Measurements from ENCODE around the gene MYO3B. TPM values are rescaled to one million over a fixed set of nuclear protein-coding genes. Genes with fewer than 3 reads are reported as not detected.

The MYO3B gene
- total RNA-seq, 1 donor from 2014 or later = 13.7 TPM

DNA sequence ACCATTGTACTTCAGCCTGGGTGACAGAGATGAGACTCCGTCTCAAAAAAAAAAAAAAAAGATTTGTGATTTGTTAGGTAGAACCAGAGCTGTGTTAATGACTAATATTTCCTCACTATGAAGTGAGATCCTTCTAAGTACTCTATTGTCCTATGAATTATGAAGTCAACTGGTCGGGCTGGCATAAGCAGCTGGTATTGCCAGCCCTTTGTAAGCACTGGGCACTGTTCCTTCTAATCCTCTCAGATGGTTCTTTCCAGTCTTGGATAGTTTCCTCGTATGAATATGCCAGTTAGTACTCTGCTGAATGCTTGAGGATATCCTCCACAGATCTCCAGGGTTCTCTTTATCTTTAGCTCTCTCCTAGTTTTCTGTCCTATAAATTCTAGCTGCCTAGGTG is 314.1 kb downstream of the MYO3B start:
- no peaks in the 10 kb centered on the region for H3K9me3 Mint-ChIP-seq
- no peak for DNase-seq (ENCODE audit: low spot score)
- intact Hi-C loops (cut with micrococcal nuclease) = no loop called here
- no peaks in the 10 kb centered on the region for H3K36me3 Mint-ChIP-seq (ENCODE audit: low read depth)
- peaks cover 7% of the 10 kb centered on the region for H3K27me3 Mint-ChIP-seq (ENCODE audit: low read depth)
- no peak overlapping the region for H3K27ac Mint-ChIP-seq
- H3K4me3 Mint-ChIP-seq (ENCODE audit: low read depth) = no peak overlapping the region
- no peaks in the 10 kb centered on the region for H3K4me1 Mint-ChIP-seq (ENCODE audit: low read depth)

- peaks cover 7% of the 10 kb centered on the region for H3K27me3 Mint-ChIP-seq (ENCODE audit: low read depth)
- no peak overlapping the region for H3K27ac Mint-ChIP-seq
- no peaks in the 10 kb centered on the region for H3K36me3 Mint-ChIP-seq (ENCODE audit: low read depth)
- H3K4me3 Mint-ChIP-seq (ENCODE audit: low read depth) = no peak overlapping the region
- no peaks in the 10 kb centered on the region for H3K9me3 Mint-ChIP-seq
- intact Hi-C loops (cut with micrococcal nuclease) = no loop called here
- DNase-seq (ENCODE audit: low spot score) = no peak
- peaks cover 1% of the 10 kb centered on the region for H3K4me1 Mint-ChIP-seq (ENCODE audit: low read depth)
Measured at GRCh38 chr2:170493426-170494097, 315.6 kb downstream of the MYO3B start.

DNA sequence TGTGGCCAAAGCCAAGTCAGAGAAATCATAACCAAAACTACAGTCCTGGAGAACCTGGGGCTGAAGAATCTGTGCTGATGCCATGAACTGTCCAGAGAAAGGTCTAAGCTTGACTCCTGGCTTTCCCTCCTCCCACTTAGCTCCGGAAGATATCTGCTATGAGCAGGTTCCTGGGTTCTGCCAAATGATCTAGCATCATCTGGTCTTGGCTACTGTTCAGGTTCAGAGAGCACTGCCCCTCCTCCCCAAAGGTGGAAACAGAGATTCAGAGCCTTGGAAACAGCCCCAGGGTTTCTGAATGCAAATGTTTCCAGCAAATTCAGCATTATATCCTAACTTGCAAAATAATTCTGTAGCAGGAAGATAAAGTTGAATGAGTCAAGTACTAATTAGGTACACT is 317.9 kb downstream of the MYO3B start:
- peaks cover 3% of the 10 kb centered on the region for H3K36me3 Mint-ChIP-seq (ENCODE audit: low read depth)
- no peak overlapping the region for H3K27ac Mint-ChIP-seq
- H3K27me3 Mint-ChIP-seq (ENCODE audit: low read depth) = peaks cover 7% of the 10 kb centered on the region
- intact Hi-C loops (cut with micrococcal nuclease) = no loop called here
- H3K9me3 Mint-ChIP-seq = no peaks in the 10 kb centered on the region
- H3K4me1 Mint-ChIP-seq (ENCODE audit: low read depth) = peaks cover 1% of the 10 kb centered on the region
- no peak for DNase-seq (ENCODE audit: low spot score)
- no peak overlapping the region for H3K4me3 Mint-ChIP-seq (ENCODE audit: low read depth)

DNA sequence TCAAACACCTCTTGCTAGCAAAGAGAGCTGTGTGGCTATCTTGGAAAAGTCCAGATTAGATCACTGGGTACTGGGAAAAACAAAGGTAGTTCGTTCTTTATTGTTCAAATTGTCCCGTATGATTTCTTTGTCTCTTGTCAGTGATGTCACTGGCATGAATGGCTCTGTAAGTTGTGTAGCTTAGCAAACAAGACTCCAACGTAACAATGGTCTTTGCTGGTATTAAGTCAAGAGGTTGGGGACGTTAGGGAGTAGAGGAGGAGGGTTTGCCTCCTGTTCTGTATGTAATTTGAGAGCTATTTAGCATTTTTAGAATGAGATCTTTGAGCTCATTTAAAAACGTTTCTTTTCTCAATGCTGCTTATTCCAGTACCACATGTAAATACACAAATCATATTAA is 320.7 kb downstream of the MYO3B start:
- DNase-seq (ENCODE audit: low spot score) = no peak
- intact Hi-C loops (cut with micrococcal nuclease) = no loop called here
- H3K27me3 Mint-ChIP-seq (ENCODE audit: low read depth) = peaks cover 5% of the 10 kb centered on the region
- H3K9me3 Mint-ChIP-seq = no peaks in the 10 kb centered on the region
- peaks cover 3% of the 10 kb centered on the region for H3K36me3 Mint-ChIP-seq (ENCODE audit: low read depth)
- H3K4me3 Mint-ChIP-seq (ENCODE audit: low read depth) = no peak overlapping the region
- no peak overlapping the region for H3K27ac Mint-ChIP-seq
- peaks cover 1% of the 10 kb centered on the region for H3K4me1 Mint-ChIP-seq (ENCODE audit: low read depth)

- Mint-ChIP-seq H3K4me1 (ENCODE audit: low read depth) (peaks cover 10% of the 10 kb centered on the region), H3K27ac (no peak overlapping the region), H3K27me3 (ENCODE audit: low read depth) (peaks cover 5% of the 10 kb centered on the region), H3K9me3 (no peaks in the 10 kb centered on the region), H3K4me3 (ENCODE audit: low read depth) (no peak overlapping the region), H3K36me3 (ENCODE audit: low read depth) (peaks cover 3% of the 10 kb centered on the region)
- DNase-seq (ENCODE audit: low spot score) = no peak
- intact Hi-C loops (cut with micrococcal nuclease) = loop anchor here (10.0 kb wide), 1 partner anchor 215 kb away; the partner anchor contains the start of gene SP5
Measured at GRCh38 chr2:170500104-170500503, 322.2 kb downstream of the MYO3B start.

GRCh38 chr2:170500770-170501169 is 322.8 kb downstream of the MYO3B start:
- peaks cover 3% of the 10 kb centered on the region for H3K36me3 Mint-ChIP-seq (ENCODE audit: low read depth)
- H3K4me1 Mint-ChIP-seq (ENCODE audit: low read depth) = peaks cover 15% of the 10 kb centered on the region

GRCh38 chr2:170501421-170502043 is 323.6 kb downstream of the MYO3B start:
- no peak overlapping the region for H3K4me3 Mint-ChIP-seq (ENCODE audit: low read depth)
- no peaks in the 10 kb centered on the region for H3K27me3 Mint-ChIP-seq (ENCODE audit: low read depth)
- no peaks in the 10 kb centered on the region for H3K9me3 Mint-ChIP-seq
- intact Hi-C loops (cut with micrococcal nuclease) = loop anchor here (10.0 kb wide), 1 partner anchor 213 kb away; the partner anchor contains the start of gene SP5
- H3K36me3 Mint-ChIP-seq (ENCODE audit: low read depth) = peaks cover 3% of the 10 kb centered on the region
- DNase-seq (ENCODE audit: low spot score) = no peak
- H3K27ac Mint-ChIP-seq = no peak overlapping the region
- H3K4me1 Mint-ChIP-seq (ENCODE audit: low read depth) = peaks cover 23% of the 10 kb centered on the region

More at GRCh38 chr2:170500770-170501169, 322.8 kb downstream of the MYO3B start:
- no peaks in the 10 kb centered on the region for H3K9me3 Mint-ChIP-seq
- H3K27me3 Mint-ChIP-seq (ENCODE audit: low read depth) = peaks cover 3% of the 10 kb centered on the region
- no peak for DNase-seq (ENCODE audit: low spot score)
- H3K27ac Mint-ChIP-seq = no peak overlapping the region
- no peak overlapping the region for H3K4me3 Mint-ChIP-seq (ENCODE audit: low read depth)
- intact Hi-C loops (cut with micrococcal nuclease) = loop anchor here (10.0 kb wide), 1 partner anchor 214 kb away; the partner anchor contains the start of gene SP5

DNA sequence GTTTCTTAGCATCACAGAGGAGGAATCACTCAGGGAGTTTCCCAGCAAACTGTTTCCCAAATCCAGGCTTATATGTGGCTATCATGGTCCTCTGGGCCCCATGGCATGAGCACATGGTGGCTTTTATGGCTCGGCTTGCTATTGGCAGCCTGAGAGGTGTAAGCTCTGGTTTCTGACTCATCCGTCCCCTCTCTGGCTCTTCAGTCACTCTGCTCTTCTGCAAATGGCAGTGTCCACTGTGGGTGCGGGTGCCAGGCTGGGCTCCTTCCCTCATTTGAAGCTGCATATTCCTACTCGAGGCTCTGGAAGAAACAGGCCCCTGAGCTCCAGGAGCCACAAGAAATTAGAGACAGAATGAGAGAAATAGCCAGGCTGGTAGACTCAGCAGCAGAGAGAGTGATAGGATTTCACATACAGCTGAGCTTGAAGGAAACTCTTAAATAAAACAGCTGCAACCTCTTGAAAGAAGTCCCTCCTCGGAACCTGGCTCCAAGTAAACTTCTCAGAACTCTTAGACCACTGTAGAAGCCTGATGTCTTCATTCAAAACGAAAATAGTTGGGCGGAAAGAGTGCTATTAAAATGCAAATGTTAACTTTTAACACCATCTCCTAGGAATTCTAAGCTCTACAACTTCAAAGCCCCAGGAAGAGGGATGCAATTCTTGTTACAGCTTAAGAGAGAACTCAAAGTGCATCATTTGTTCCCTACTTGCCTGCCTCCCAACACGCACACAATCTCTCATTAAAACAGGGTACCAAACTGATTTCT is 324.6 kb downstream of the MYO3B start:
- peaks cover 33% of the 10 kb centered on the region for H3K4me1 Mint-ChIP-seq (ENCODE audit: low read depth)
- DNase-seq (ENCODE audit: low spot score) = no peak
- H3K9me3 Mint-ChIP-seq = no peaks in the 10 kb centered on the region
- no peak overlapping the region for H3K27ac Mint-ChIP-seq
- intact Hi-C loops (cut with micrococcal nuclease) = loop anchor here (10.0 kb wide), 1 partner anchor 212 kb away; the partner anchor contains the start of gene SP5
- no peak overlapping the region for H3K4me3 Mint-ChIP-seq (ENCODE audit: low read depth)
- no peaks in the 10 kb centered on the region for H3K27me3 Mint-ChIP-seq (ENCODE audit: low read depth)
- peaks cover 3% of the 10 kb centered on the region for H3K36me3 Mint-ChIP-seq (ENCODE audit: low read depth)

GRCh38 chr2:170503563-170503962 is 325.6 kb downstream of the MYO3B start:
- Mint-ChIP-seq H3K4me3 (ENCODE audit: low read depth) (no peak overlapping the region), H3K27ac (no peak overlapping the region), H3K36me3 (ENCODE audit: low read depth) (peaks cover 3% of the 10 kb centered on the region), H3K4me1 (ENCODE audit: low read depth) (peaks cover 42% of the 10 kb centered on the region), H3K27me3 (ENCODE audit: low read depth) (no peaks in the 10 kb centered on the region), H3K9me3 (no peaks in the 10 kb centered on the region)
- intact Hi-C loops (cut with micrococcal nuclease) = loop anchor here (10.0 kb wide), 1 partner anchor 211 kb away; the partner anchor contains the start of gene SP5
- no peak for DNase-seq (ENCODE audit: low spot score)

- Mint-ChIP-seq H3K4me3 (ENCODE audit: low read depth) (no peak overlapping the region), H3K27me3 (ENCODE audit: low read depth) (no peaks in the 10 kb centered on the region), H3K36me3 (ENCODE audit: low read depth) (peaks cover 3% of the 10 kb centered on the region), H3K9me3 (no peaks in the 10 kb centered on the region), H3K4me1 (ENCODE audit: low read depth) (peaks cover 44% of the 10 kb centered on the region), H3K27ac (no peak overlapping the region)
- intact Hi-C loops (cut with micrococcal nuclease) = loop anchor here (10.0 kb wide), 1 partner anchor 211 kb away; the partner anchor contains the start of gene SP5
- DNase-seq (ENCODE audit: low spot score) = no peak
Measured at GRCh38 chr2:170503971-170504809, 326.2 kb downstream of the MYO3B start.

DNA sequence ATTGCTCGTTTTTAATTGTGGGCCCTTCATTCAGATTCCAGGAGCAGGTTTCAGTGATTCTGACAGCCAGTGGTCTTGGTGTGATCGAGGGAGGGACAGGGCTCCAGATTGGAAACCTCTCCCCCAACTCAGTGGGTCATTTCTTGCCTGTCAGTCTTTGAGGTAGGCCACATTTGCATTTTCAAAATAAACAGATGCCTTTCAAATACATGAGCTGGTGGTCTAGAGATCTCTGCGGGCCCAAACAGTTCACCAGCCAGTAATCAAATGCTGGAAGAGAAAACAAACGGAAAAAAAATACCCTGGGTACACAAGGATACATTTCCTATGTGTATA is 326.8 kb downstream of the MYO3B start:
- Mint-ChIP-seq H3K4me1 (ENCODE audit: low read depth) (peaks cover 48% of the 10 kb centered on the region), H3K27me3 (ENCODE audit: low read depth) (no peaks in the 10 kb centered on the region), H3K36me3 (ENCODE audit: low read depth) (peaks cover 2% of the 10 kb centered on the region), H3K4me3 (ENCODE audit: low read depth) (no peak overlapping the region), H3K27ac (no peak overlapping the region), H3K9me3 (no peaks in the 10 kb centered on the region)
- DNase-seq (ENCODE audit: low spot score) = no peak
- intact Hi-C loops (cut with micrococcal nuclease) = loop anchor here (5.0 to 10.0 kb wide), 4 partner anchors 67 to 308 kb away; partner anchors contain the start of gene SP5

DNA sequence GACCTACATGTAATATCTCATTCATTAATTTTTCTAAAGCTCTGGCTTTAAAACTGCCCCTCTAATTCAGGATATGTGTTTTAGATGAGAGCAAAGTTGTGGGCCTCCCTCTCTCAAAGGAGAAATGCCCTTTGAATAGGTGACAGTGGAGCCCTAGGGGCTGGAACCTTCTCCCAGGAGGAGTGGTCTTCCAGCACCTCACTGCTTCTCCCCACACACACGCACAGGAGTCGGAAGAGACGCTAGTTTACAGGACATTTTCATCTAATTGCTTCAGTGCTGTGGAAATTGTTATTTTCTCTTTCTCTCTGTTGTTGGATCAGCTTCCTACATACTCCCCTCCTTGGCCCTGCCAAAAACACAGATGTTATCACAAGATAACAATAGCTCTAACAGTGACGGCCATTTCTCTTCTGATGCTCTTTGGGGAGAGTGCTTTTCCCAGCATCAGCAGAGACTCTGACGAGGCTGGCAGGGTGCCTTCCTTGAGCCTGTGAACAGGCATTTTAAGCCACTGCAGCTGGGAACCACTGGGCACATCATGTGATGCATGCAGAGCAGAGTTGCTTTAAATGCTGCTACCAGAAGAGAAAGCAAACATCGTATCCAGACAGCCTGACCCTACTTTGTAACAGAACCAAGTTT is 327.8 kb downstream of the MYO3B start:
- H3K4me3 Mint-ChIP-seq (ENCODE audit: low read depth) = no peak overlapping the region
- H3K36me3 Mint-ChIP-seq (ENCODE audit: low read depth) = no peaks in the 10 kb centered on the region
- no peaks in the 10 kb centered on the region for H3K27me3 Mint-ChIP-seq (ENCODE audit: low read depth)
- H3K4me1 Mint-ChIP-seq (ENCODE audit: low read depth) = peaks cover 54% of the 10 kb centered on the region
- H3K27ac Mint-ChIP-seq = peak overlapping the region; percentile 73
- H3K9me3 Mint-ChIP-seq = no peaks in the 10 kb centered on the region
- intact Hi-C loops (cut with micrococcal nuclease) = loop anchor here (2.0 to 10.0 kb wide), 5 partner anchors 43 to 307 kb away; partner anchors contain the start of gene SP5
- no peak for DNase-seq (ENCODE audit: low spot score)

Data from activated T-helper 2 cell treated with anti-CD3 and anti-CD28 coated beads, Interferon-gamma antibody, Interleukin-2, Interleukin-4, amounts not matched to agents 10 μg/mL and 5 μg/mL and 100 μg/mL, durations not matched to agents 14 hours and 24 hours and 36 hours (primary cell).